ENCODE results near the gene LRP3. TPM values are rescaled to one million over a fixed set of nuclear protein-coding genes. Genes with fewer than 3 reads are reported as not detected.

LRP3 gene
- total and polyA plus RNA-seq, 2 of the 13 experiments (the other 11 are each of a cell fraction or from before 2014, with no cell fraction given) = 17.6 to 51.6 TPM

DNA sequence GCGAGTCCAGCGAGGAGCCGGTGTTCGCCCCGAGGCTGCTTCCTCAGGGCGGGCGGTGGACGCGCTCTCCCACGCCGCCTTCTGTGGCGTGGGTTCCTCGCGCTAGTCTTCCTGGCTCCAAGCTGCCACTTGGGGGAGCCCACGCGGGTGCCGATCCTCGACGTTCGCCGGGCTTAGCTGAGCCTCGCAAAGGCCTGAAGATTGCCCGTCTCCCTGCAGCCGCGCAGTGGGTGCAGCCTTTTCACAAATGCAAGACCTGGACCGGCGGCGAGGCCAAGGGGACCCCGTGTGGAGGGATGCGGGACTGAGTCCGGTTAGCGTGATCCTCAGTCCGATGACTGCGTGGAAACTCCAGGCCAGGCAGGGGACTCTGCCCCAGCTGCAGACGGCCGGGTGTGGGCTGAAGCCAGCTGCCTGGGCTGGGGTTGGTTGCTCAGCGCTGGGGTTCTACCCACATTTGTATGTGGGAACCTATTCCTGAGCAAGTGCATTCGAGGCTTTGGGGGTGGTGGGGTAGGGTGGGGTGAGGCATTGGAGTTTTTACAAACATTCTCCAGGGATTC, 16.6 kb upstream of the LRP3 start (continued):
- peak; percentile 15; the same call in 1 of the 2 replicates for TF ChIP-seq ZNF749 (CRISPR knock-in tag; IDR thresholded peaks at IDR 0.05; ENCODE audit: borderline replicate concordance)
- TF ChIP-seq, protein P1, sequence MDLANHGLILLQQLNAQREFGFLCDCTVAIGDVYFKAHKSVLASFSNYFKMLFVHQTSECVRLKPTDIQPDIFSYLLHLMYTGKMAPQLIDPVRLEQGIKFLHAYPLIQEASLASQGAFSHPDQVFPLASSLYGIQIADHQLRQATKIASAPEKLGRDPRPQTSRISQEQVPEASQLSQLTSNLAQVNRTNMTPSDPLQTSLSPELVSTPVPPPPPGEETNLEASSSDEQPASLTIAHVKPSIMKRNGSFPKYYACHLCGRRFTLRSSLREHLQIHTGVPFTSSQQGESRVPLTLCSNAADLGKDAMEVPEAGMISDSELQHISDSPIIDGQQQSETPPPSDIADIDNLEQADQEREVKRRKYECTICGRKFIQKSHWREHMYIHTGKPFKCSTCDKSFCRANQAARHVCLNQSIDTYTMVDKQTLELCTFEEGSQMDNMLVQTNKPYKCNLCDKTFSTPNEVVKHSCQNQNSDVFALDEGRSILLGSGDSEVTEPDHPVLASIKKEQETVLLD (CRISPR knock-in tag; IDR thresholded peaks at IDR 0.05; ENCODE audit: low read depth) = no peak
- TF ChIP-seq, protein P2, sequence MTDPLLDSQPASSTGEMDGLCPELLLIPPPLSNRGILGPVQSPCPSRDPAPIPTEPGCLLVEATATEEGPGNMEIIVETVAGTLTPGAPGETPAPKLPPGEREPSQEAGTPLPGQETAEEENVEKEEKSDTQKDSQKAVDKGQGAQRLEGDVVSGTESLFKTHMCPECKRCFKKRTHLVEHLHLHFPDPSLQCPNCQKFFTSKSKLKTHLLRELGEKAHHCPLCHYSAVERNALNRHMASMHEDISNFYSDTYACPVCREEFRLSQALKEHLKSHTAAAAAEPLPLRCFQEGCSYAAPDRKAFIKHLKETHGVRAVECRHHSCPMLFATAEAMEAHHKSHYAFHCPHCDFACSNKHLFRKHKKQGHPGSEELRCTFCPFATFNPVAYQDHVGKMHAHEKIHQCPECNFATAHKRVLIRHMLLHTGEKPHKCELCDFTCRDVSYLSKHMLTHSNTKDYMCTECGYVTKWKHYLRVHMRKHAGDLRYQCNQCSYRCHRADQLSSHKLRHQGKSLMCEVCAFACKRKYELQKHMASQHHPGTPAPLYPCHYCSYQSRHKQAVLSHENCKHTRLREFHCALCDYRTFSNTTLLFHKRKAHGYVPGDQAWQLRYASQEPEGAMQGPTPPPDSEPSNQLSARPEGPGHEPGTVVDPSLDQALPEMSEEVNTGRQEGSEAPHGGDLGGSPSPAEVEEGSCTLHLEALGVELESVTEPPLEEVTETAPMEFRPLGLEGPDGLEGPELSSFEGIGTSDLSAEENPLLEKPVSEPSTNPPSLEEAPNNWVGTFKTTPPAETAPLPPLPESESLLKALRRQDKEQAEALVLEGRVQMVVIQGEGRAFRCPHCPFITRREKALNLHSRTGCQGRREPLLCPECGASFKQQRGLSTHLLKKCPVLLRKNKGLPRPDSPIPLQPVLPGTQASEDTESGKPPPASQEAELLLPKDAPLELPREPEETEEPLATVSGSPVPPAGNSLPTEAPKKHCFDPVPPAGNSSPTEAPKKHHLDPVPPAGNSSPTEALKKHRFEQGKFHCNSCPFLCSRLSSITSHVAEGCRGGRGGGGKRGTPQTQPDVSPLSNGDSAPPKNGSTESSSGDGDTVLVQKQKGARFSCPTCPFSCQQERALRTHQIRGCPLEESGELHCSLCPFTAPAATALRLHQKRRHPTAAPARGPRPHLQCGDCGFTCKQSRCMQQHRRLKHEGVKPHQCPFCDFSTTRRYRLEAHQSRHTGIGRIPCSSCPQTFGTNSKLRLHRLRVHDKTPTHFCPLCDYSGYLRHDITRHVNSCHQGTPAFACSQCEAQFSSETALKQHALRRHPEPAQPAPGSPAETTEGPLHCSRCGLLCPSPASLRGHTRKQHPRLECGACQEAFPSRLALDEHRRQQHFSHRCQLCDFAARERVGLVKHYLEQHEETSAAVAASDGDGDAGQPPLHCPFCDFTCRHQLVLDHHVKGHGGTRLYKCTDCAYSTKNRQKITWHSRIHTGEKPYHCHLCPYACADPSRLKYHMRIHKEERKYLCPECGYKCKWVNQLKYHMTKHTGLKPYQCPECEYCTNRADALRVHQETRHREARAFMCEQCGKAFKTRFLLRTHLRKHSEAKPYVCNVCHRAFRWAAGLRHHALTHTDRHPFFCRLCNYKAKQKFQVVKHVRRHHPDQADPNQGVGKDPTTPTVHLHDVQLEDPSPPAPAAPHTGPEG (CRISPR knock-in tag; IDR thresholded peaks at IDR 0.05) = no peak
- TF ChIP-seq NFYC (CRISPR knock-in tag; IDR thresholded peaks at IDR 0.05) = no peak
- no peak for TF ChIP-seq PAX8 (CRISPR knock-in tag; IDR thresholded peaks at IDR 0.05; ENCODE audit: borderline replicate concordance)
- 0 out of 2 replicates have a peak, but pooled peaks have one; percentile 32 for TF ChIP-seq ZBTB7A (CRISPR knock-in tag; IDR thresholded peaks at IDR 0.05)
- TF ChIP-seq BRCA1 (CRISPR knock-in tag; IDR thresholded peaks at IDR 0.05) = 0 out of 2 replicates have a peak, but pooled peaks have one; percentile 8
- TF ChIP-seq STAG1 (CRISPR knock-in tag; IDR thresholded peaks at IDR 0.05) = peak; percentile 33; the same call in 1 of the 2 replicates
- no peak for TF ChIP-seq ZNF605 (CRISPR knock-in tag; IDR thresholded peaks at IDR 0.05)
- 0 out of 2 replicates have a peak, but pooled peaks have one; percentile 21 for TF ChIP-seq MEIS2 (CRISPR knock-in tag; IDR thresholded peaks at IDR 0.05)
- no peak; the same call in 1 of the 2 replicates for TF ChIP-seq ZBTB20 (CRISPR knock-in tag; IDR thresholded peaks at IDR 0.05; ENCODE audit: borderline replicate concordance, low read depth)
- TF ChIP-seq SNAI1 (CRISPR knock-in tag; IDR thresholded peaks at IDR 0.05; ENCODE audit: borderline replicate concordance) = 0 out of 2 replicates have a peak, but pooled peaks have one; percentile 12
- TF ChIP-seq, protein P3, sequence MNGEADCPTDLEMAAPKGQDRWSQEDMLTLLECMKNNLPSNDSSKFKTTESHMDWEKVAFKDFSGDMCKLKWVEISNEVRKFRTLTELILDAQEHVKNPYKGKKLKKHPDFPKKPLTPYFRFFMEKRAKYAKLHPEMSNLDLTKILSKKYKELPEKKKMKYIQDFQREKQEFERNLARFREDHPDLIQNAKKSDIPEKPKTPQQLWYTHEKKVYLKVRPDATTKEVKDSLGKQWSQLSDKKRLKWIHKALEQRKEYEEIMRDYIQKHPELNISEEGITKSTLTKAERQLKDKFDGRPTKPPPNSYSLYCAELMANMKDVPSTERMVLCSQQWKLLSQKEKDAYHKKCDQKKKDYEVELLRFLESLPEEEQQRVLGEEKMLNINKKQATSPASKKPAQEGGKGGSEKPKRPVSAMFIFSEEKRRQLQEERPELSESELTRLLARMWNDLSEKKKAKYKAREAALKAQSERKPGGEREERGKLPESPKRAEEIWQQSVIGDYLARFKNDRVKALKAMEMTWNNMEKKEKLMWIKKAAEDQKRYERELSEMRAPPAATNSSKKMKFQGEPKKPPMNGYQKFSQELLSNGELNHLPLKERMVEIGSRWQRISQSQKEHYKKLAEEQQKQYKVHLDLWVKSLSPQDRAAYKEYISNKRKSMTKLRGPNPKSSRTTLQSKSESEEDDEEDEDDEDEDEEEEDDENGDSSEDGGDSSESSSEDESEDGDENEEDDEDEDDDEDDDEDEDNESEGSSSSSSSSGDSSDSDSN (CRISPR knock-in tag; IDR thresholded peaks at IDR 0.05) = peak; percentile 12
- TF ChIP-seq SMYD3 (CRISPR knock-in tag; IDR thresholded peaks at IDR 0.05) = 0 out of 2 replicates have a peak, but pooled peaks have one; percentile 2
- no peak for TF ChIP-seq ZNF7 (CRISPR knock-in tag; IDR thresholded peaks at IDR 0.05)
- TF ChIP-seq BORCS8-MEF2B (CRISPR knock-in tag; IDR thresholded peaks at IDR 0.05) = 0 out of 2 replicates have a peak, but pooled peaks have one; percentile 12
